DND-41 (cell line): Measurements from ENCODE around the gene SKIDA1.

ENCODE experiments used
- ATAC-seq: fragments of 200-7000 bp; cut with Tn5 transposase; 3 replicates; pipeline ENCODE4 v1.9.1; 2021; ENCODE audit warnings: low read depth; ENCODE audit not compliant: insufficient read depth
- DNase-seq: peaks from one replicate; pipeline ENCODE4 v3.0.0-alpha.2; 2020
- H2AFZ ChIP-seq: 2 replicates; pipeline ENCODE4 v1.6.0; 2012; ENCODE audit warnings: low read depth, low read length
- H3K27ac ChIP-seq: 2 replicates; pipeline ENCODE4 v1.5.1; 2012; ENCODE audit warnings: low read length, inconsistent platforms
- H3K27me3 ChIP-seq: fragments of 200-600 bp; sonication (generic); 2 replicates; pipeline ENCODE4 v1.6.0; 2012; ENCODE audit warnings: low read length, mild to moderate bottlenecking, inconsistent platforms; ENCODE audit not compliant: insufficient read depth, poor library complexity
- H3K36me3 ChIP-seq: 2 replicates; pipeline ENCODE4 v1.5.1; 2012; ENCODE audit warnings: low read length, inconsistent platforms; ENCODE audit not compliant: insufficient read depth
- H3K4me1 ChIP-seq: 2 replicates; pipeline ENCODE4 v1.5.1; 2012; ENCODE audit warnings: mild to moderate bottlenecking, low read length; ENCODE audit not compliant: insufficient read depth
- H3K4me2 ChIP-seq: 2 replicates; pipeline ENCODE4 v1.6.0; 2012; ENCODE audit warnings: mild to moderate bottlenecking, moderate library complexity, low read length, inconsistent platforms; ENCODE audit not compliant: insufficient read depth
- H3K4me3 ChIP-seq, 2 experiments: fragments of 200-600 bp in 1 of 2; shearing (Covaris generic) in 1 of 2; 2 replicates each; pipeline ENCODE4 v1.5.1; 2012 to 2016; ENCODE audit warnings: inconsistent platforms in 2 of 2, low read length in 2 of 2, mild to moderate bottlenecking in 2 of 2, low read depth in 1 of 2, moderate library complexity in 1 of 2
- H3K79me2 ChIP-seq: 2 replicates; pipeline ENCODE4 v1.6.0; 2012; ENCODE audit warnings: low read length, inconsistent platforms; ENCODE audit not compliant: insufficient read depth
- H3K9ac ChIP-seq: 2 replicates; pipeline ENCODE4 v1.6.0; 2012; ENCODE audit warnings: low read depth, mild to moderate bottlenecking, inconsistent platforms, low read length, moderate library complexity
- H3K9me3 ChIP-seq: 2 replicates; pipeline ENCODE4 v1.5.1; 2012; ENCODE audit warnings: low read length, moderate library complexity, mild to moderate bottlenecking, inconsistent platforms; ENCODE audit not compliant: insufficient read depth, severe bottlenecking
- H4K20me1 ChIP-seq: 2 replicates; pipeline ENCODE4 v1.6.0; 2012; ENCODE audit warnings: low read length; ENCODE audit not compliant: insufficient read depth
- CTCF ChIP-seq: IDR thresholded peaks from 2 replicates; pipeline ENCODE4 v1.5.1; 2012; ENCODE audit warnings: borderline replicate concordance, low read length, moderate library complexity, mild to moderate bottlenecking; ENCODE audit not compliant: poor library complexity, severe bottlenecking; ENCODE audit errors: extremely low read depth
- EZH2 ChIP-seq: IDR thresholded peaks from 3 replicates; pipeline ENCODE4 v1.6.1; 2012; ENCODE audit warnings: borderline replicate concordance, low read depth, mild to moderate bottlenecking, moderate library complexity, low read length, inconsistent platforms; ENCODE audit not compliant: severe bottlenecking

The SKIDA1 gene

GRCh38 chr10:21508706-21509331 is 16.7 kb downstream of the SKIDA1 start:
- Histone ChIP-seq H3K27ac (no peak overlapping the region), H4K20me1 (no peaks in the 10 kb centered on the region), H3K27me3 (peaks cover 43% of the 10 kb centered on the region), H3K4me1 (no peaks in the 10 kb centered on the region), H2AFZ (no peak overlapping the region), H3K9me3 (no peaks in the 10 kb centered on the region), H3K9ac (no peak overlapping the region), H3K4me2 (no peak overlapping the region), H3K79me2 (no peaks in the 10 kb centered on the region), H3K36me3 (no peaks in the 10 kb centered on the region), H3K4me3 (no peak overlapping the region)
- no peak for TF ChIP-seq EZH2
- TF ChIP-seq CTCF, result no peak
- ATAC-seq (no peak), DNase-seq (no peak)

GRCh38 chr10:21507150-21507549 is 18.3 kb downstream of the SKIDA1 start:
- H3K9me3 ChIP-seq, result no peaks in the 10 kb centered on the region
- DNase-seq, result no peak
- no peak overlapping the region for H3K27ac ChIP-seq
- TF ChIP-seq CTCF, result no peak
- no peak for TF ChIP-seq EZH2
- H3K79me2 ChIP-seq, result no peaks in the 10 kb centered on the region
- no peaks in the 10 kb centered on the region for H3K4me1 ChIP-seq
- no peak overlapping the region for H3K9ac ChIP-seq
- no peaks in the 10 kb centered on the region for H4K20me1 ChIP-seq
- no peak overlapping the region for H3K4me3 ChIP-seq
- no peaks in the 10 kb centered on the region for H3K36me3 ChIP-seq
- H3K4me2 ChIP-seq, result no peak overlapping the region
- ATAC-seq, result no peak
- H2AFZ ChIP-seq, result no peak overlapping the region
- H3K27me3 ChIP-seq, result peaks cover 42% of the 10 kb centered on the region

- H4K20me1 ChIP-seq, result no peaks in the 10 kb centered on the region
- H3K4me2 ChIP-seq, result no peak overlapping the region
- H3K79me2 ChIP-seq, result no peaks in the 10 kb centered on the region
- no peak overlapping the region for H3K9ac ChIP-seq
- TF ChIP-seq CTCF (no peak), EZH2 (no peak)
- ATAC-seq (no peak), DNase-seq (no peak)
- H3K27me3 ChIP-seq, result peaks cover 44% of the 10 kb centered on the region
- H3K4me3 ChIP-seq, result no peak overlapping the region
- no peak overlapping the region for H3K27ac ChIP-seq
- no peaks in the 10 kb centered on the region for H3K4me1 ChIP-seq
- H3K9me3 ChIP-seq, result no peaks in the 10 kb centered on the region
- no peaks in the 10 kb centered on the region for H3K36me3 ChIP-seq
- no peak overlapping the region for H2AFZ ChIP-seq
Observed at GRCh38 chr10:21506351-21506750, 19.1 kb downstream of the SKIDA1 start.

GRCh38 chr10:21505711-21506278 is 19.7 kb downstream of the SKIDA1 start:
- H4K20me1 ChIP-seq, result no peaks in the 10 kb centered on the region
- no peak for TF ChIP-seq EZH2
- no peak for TF ChIP-seq CTCF
- no peak overlapping the region for H3K4me3 ChIP-seq
- peaks cover 45% of the 10 kb centered on the region for H3K27me3 ChIP-seq
- H3K4me2 ChIP-seq, result no peak overlapping the region
- no peaks in the 10 kb centered on the region for H3K36me3 ChIP-seq
- H3K4me1 ChIP-seq, result no peaks in the 10 kb centered on the region
- no peak overlapping the region for H2AFZ ChIP-seq
- H3K9ac ChIP-seq, result no peak overlapping the region
- DNase-seq (no peak), ATAC-seq (no peak)
- no peaks in the 10 kb centered on the region for H3K9me3 ChIP-seq
- no peaks in the 10 kb centered on the region for H3K79me2 ChIP-seq
- no peak overlapping the region for H3K27ac ChIP-seq
